ENCODE data around the gene TBL1X.

The TBL1X gene

DNA sequence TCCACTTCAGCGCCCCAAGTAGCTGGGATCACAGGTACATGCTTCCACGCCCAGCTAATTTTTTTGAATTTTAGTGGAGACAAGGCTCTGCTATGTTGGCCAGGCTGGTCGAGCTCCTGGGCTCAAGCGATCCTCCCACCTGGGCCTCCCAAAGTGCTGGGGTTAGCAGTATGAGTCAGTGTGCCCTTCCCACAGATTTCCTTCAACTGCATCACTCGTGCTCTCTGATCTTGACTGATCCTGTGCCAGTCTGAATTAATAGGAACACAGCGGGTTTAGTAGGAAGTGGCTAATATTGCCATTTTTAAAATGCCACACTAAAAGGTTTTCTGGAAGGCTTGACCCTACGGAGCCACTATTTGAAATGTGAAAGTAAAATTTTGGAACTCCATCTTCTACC, 317.1 kb downstream of the TBL1X start:
- Histone ChIP-seq H3K27me3 (ENCODE audit: control insufficient read depth in 1 of 2, insufficient read depth in 2 of 2, low read length in 2 of 2) (peaks cover 6 to 11% of the 10 kb centered on the region in 2 donors), H3K9ac (ENCODE audit: low read length in 2 of 2) (no peak overlapping the region), H3K27ac (ENCODE audit: low read length) (no peak overlapping the region), H3K36me3 (ENCODE audit: control insufficient read depth in 2 of 2, insufficient read depth in 2 of 2, low read length in 2 of 2) (no peaks in the 10 kb centered on the region), H3K9me3 (ENCODE audit: control insufficient read depth in 2 of 2, low read length in 2 of 2) (no peaks in the 10 kb centered on the region), H3K4me3 (ENCODE audit: low read length in 2 of 2) (no peak overlapping the region), H3K4me1 (ENCODE audit: control insufficient read depth, insufficient read depth, low read length) (peaks cover 4% of the 10 kb centered on the region)

DNA sequence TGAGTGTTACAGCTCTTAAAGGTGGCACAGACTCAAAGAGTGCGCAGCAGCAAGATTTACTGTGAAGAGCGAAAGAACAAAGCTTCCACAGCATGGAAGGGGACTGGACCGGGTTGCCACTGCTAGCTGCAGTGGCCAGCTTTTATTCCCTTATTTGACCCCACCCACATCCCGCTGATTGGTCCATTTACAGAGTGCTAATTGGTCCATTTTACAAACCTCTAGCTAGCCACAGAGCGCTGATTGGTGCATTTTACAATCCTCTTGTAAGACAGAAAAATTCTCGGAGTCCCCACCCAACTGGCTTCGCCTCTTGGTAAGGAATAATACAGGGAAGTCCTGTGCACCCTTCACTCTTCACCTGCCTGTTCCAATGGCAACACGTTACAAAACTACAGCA, 319.5 kb downstream of the TBL1X start:
- Histone ChIP-seq H3K9ac (ENCODE audit: low read length in 2 of 2) (no peak overlapping the region), H3K4me1 (ENCODE audit: control insufficient read depth, insufficient read depth, low read length) (peaks cover 4% of the 10 kb centered on the region), H3K27ac (ENCODE audit: low read length) (no peak overlapping the region), H3K36me3 (ENCODE audit: control insufficient read depth in 2 of 2, insufficient read depth in 2 of 2, low read length in 2 of 2) (no peaks in the 10 kb centered on the region), H3K27me3 (ENCODE audit: control insufficient read depth in 1 of 2, insufficient read depth in 2 of 2, low read length in 2 of 2) (peaks cover 9 to 21% of the 10 kb centered on the region in 2 donors), H3K9me3 (ENCODE audit: control insufficient read depth in 2 of 2, low read length in 2 of 2) (no peaks in the 10 kb centered on the region), H3K4me3 (ENCODE audit: low read length in 2 of 2) (no peak overlapping the region)

DNA sequence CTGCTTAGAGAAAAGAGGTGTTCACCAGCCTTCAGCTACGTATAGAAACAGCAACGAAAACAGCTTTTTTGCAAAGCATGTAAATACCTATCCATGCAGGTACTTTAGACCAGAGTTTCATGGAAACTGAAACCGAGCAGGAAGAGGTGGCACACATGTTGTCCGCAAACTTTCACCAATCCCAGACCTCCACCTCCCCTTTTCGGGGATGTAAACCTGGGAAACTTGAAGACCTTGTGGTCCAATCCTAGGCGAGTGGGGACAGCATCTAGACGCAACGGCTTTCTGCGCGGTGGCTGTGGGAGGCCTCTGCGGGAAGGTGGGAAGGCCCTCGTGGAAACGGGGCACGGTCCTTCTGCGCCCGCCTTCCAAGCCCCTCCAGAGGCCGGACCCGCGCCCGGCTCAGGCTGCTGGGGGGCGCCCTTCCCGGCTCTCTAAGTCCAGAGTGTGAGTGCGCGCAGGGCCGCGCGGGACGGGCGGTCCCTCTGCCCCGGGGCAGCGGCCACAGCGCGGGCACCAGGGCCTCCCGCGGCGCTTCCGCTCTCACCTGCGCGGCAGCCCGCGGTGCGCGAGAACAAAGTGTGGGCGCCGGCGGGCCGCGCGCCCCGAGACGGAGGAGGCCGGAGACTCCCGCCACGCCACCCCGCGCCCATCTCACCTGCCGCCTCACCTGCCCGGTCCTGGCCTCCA, 320.5 kb downstream of the TBL1X start:
- Histone ChIP-seq H3K9me3 (ENCODE audit: control insufficient read depth in 2 of 2, low read length in 2 of 2) (no peaks in the 10 kb centered on the region), H3K9ac (ENCODE audit: low read length in 2 of 2) (no peak overlapping the region), H3K27me3 (ENCODE audit: control insufficient read depth in 1 of 2, insufficient read depth in 2 of 2, low read length in 2 of 2) (peaks cover 9 to 21% of the 10 kb centered on the region in 2 donors), H3K36me3 (ENCODE audit: control insufficient read depth in 2 of 2, insufficient read depth in 2 of 2, low read length in 2 of 2) (no peaks in the 10 kb centered on the region), H3K4me1 (ENCODE audit: control insufficient read depth, insufficient read depth, low read length) (peaks cover 4% of the 10 kb centered on the region), H3K4me3 (ENCODE audit: low read length in 2 of 2) (peak overlapping the region in 1 of 2 donors; percentile 22), H3K27ac (ENCODE audit: low read length) (no peak overlapping the region)

DNA sequence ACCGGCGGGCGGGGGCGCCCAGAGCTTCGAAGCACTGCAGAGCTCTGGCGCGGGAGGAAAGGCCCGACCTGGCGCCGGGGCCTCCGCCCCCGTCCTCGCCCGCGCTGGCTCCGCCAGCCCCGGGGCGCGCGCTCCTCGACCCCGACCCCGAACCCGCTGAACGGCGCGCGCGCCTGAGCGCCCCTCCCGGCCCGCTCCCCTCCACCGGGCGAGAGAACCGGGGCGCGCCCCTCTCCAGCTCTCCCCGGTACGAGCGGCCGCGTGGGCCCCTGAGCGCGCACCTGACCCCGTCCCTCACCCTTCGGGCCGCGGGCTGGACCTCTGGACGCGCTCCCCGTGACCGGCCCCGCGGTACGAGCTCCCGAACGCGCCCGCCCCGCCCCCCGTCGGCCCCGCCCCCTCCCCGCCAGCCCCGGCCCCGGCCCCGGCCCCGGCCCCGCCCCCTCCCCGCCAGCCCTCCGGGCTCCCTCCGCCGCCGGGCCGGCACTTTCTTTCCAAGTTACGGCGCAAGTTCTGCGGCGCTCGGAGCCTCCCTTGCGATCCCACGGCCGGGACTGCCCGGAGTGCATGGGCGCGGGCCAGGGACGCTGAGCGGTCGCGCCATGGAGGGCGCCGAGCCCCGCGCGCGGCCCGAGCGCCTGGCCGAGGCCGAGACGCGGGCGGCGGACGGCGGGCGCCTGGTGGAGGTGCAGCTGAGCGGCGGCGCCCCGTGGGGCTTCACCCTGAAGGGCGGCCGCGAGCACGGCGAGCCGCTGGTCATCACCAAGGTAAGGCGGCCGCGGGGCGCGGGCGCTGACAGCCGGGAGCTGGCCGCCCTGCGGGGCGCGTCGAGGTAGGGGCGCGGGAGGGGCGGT, 321.3 kb downstream of the TBL1X start, which contains the start of gene SHROOM2:
TSS of gene SHROOM2 (plus strand) at position 486 of the 854 bp plus-strand sequence. CDS start at position 603, 117 bp downstream.
- Histone ChIP-seq H3K9ac (ENCODE audit: low read length in 2 of 2) (no peak within 1 kb of the TSS), H3K36me3 (ENCODE audit: control insufficient read depth in 2 of 2, insufficient read depth in 2 of 2, low read length in 2 of 2) (no peaks in the 10 kb centered on the region), H3K27ac (ENCODE audit: low read length) (no peak within 1 kb of the TSS)

DNA sequence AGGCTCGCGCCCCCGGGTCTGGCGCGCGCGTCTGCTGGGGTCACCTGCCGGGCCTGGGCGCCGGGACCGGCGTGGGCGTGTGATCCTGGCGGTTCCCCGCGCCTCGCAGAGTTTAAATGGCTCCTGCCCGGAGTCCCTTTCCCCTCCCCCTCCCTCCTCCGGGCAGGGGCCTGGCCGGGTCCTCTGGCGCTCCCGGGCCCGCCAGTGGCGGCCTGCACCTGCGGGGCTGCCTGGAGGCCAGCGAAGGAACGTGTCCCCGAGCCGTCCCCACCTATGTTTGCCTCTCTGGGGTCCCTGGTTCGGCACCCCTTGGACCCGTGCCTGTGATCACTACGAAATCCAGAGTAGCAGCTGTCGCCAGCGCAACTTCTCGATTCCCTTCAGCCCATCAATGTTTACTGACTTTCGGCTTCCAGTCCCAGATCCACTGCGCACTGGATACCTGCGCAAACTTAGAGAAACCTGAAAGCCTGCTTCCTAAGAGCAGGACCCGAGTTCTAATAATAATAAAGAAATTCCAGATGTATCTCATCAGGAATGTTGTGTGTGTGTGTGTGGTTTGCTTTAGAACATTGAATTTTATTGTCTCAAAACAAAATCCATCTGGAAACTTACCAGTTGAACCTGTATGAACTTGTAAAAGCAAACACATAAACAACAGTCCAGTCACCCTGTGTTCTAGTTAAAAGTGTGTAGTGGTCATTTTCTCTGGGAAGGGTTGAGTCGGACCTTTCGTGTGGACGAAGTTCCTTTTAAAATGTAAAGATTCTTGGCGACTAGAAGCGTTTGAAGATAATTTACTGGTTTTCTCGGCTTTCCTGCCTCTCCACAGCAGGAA, 322.2 kb downstream of the TBL1X start:
- H3K36me3 ChIP-seq (ENCODE audit: control insufficient read depth in 2 of 2, insufficient read depth in 2 of 2, low read length in 2 of 2) = no peaks in the 10 kb centered on the region

More for the DNA sequence above, 321.3 kb downstream of the TBL1X start, which contains the start of gene SHROOM2:
- Histone ChIP-seq H3K9me3 (ENCODE audit: control insufficient read depth in 2 of 2, low read length in 2 of 2) (no peaks in the 10 kb centered on the region), H3K4me3 (ENCODE audit: low read length in 2 of 2) (peak within 1 kb of the TSS; percentile 35 to 64), H3K27me3 (ENCODE audit: control insufficient read depth in 1 of 2, insufficient read depth in 2 of 2, low read length in 2 of 2) (peaks cover 9 to 21% of the 10 kb centered on the region in 2 donors), H3K4me1 (ENCODE audit: control insufficient read depth, insufficient read depth, low read length) (peaks cover 4% of the 10 kb centered on the region)

DNA sequence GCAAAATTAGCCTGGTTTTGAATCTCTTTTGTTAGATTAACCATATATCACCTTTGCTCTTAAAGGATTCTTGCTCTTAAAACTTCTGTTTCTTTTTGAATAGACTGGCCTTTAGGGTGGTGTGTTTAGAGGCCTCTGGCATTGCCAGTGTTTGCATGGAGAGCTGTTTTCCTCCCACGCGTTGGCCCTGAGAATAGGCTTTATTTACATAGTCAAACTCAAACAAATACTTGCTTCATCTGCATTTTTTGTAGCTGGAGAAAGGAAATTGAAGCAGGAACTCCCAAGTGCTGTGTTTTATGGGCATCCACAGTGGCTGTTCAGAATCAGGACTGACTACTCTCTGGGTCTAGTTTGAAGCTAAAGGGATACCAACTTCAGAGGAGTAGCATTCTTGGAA, 324.1 kb downstream of the TBL1X start:
- H3K4me1 ChIP-seq (ENCODE audit: control insufficient read depth, insufficient read depth, low read length) = peaks cover 4% of the 10 kb centered on the region
- H3K36me3 ChIP-seq (ENCODE audit: control insufficient read depth in 2 of 2, insufficient read depth in 2 of 2, low read length in 2 of 2) = no peaks in the 10 kb centered on the region
- H3K27ac ChIP-seq (ENCODE audit: low read length) = no peak overlapping the region
- no peak overlapping the region for H3K9ac ChIP-seq (ENCODE audit: low read length in 2 of 2)
- H3K9me3 ChIP-seq (ENCODE audit: control insufficient read depth in 2 of 2, low read length in 2 of 2) = no peaks in the 10 kb centered on the region
- H3K4me3 ChIP-seq (ENCODE audit: low read length in 2 of 2) = no peak overlapping the region
- H3K27me3 ChIP-seq (ENCODE audit: control insufficient read depth in 1 of 2, insufficient read depth in 2 of 2, low read length in 2 of 2) = peaks cover 9 to 21% of the 10 kb centered on the region in 2 donors

More for the DNA sequence above, 322.2 kb downstream of the TBL1X start:
- peaks cover 4% of the 10 kb centered on the region for H3K4me1 ChIP-seq (ENCODE audit: control insufficient read depth, insufficient read depth, low read length)
- H3K4me3 ChIP-seq (ENCODE audit: low read length in 2 of 2) = peak overlapping the region; percentile 35 to 64
- no peak overlapping the region for H3K9ac ChIP-seq (ENCODE audit: low read length in 2 of 2)
- H3K27ac ChIP-seq (ENCODE audit: low read length) = no peak overlapping the region
- H3K27me3 ChIP-seq (ENCODE audit: control insufficient read depth in 1 of 2, insufficient read depth in 2 of 2, low read length in 2 of 2) = peaks cover 9 to 21% of the 10 kb centered on the region in 2 donors
- H3K9me3 ChIP-seq (ENCODE audit: control insufficient read depth in 2 of 2, low read length in 2 of 2) = no peaks in the 10 kb centered on the region

DNA sequence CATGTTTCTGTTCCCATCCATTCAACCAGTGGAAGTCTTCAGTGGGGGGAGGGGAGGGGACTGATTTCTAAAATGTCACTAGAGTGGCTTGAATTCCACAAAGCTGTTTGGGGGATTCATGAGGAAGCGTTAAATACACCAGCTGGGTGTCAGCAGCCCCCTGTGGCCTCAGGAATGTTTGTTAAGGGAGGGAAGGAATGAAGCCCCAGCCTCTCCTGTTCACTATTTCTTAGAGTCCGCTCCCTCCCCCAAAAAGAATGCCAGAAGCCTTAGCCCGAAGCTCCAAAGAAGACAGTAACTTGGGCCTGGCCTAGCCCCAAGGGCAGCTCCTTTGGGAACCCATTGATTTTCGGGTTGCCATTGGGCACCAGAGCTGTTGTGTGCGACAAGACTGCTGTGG, 324.7 kb downstream of the TBL1X start:
- Histone ChIP-seq H3K27me3 (ENCODE audit: control insufficient read depth in 1 of 2, insufficient read depth in 2 of 2, low read length in 2 of 2) (peaks cover 9 to 21% of the 10 kb centered on the region in 2 donors), H3K4me3 (ENCODE audit: low read length in 2 of 2) (no peak overlapping the region), H3K36me3 (ENCODE audit: control insufficient read depth in 2 of 2, insufficient read depth in 2 of 2, low read length in 2 of 2) (no peaks in the 10 kb centered on the region), H3K9me3 (ENCODE audit: control insufficient read depth in 2 of 2, low read length in 2 of 2) (no peaks in the 10 kb centered on the region), H3K9ac (ENCODE audit: low read length in 2 of 2) (no peak overlapping the region), H3K27ac (ENCODE audit: low read length) (no peak overlapping the region), H3K4me1 (ENCODE audit: control insufficient read depth, insufficient read depth, low read length) (peaks cover 4% of the 10 kb centered on the region)

All from stomach smooth muscle (tissue), 2 donors.